Measurements from ENCODE around the gene ATPAF1.

Gene ATPAF1

DNA sequence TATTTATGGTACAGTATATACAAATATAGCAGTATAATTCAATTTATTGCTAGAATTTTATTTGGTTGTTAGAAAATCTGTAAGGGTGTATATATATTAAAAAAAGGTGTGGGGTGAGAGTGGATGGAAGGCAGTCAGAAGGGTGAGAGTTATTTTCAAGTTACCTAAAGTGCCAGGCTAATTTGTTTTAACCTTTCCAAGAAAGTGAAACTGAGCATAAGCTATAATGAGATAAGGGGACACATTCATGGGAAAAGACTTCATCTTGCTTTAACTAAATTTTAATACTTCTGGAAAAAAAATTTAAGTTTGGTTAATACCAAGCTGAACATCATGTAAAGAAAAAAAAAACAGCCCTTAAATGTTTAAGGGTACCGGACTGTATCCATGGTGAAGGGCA, 8.4 kb upstream of the ATPAF1 start (continued):
- TF ChIP-seq, protein P1, sequence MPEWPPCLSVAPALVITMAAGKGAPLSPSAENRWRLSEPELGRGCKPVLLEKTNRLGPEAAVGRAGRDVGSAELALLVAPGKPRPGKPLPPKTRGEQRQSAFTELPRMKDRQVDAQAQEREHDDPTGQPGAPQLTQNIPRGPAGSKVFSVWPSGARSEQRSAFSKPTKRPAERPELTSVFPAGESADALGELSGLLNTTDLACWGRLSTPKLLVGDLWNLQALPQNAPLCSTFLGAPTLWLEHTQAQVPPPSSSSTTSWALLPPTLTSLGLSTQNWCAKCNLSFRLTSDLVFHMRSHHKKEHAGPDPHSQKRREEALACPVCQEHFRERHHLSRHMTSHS (tag by site-specific recombination; IDR thresholded peaks at IDR 0.05) = no peak

DNA sequence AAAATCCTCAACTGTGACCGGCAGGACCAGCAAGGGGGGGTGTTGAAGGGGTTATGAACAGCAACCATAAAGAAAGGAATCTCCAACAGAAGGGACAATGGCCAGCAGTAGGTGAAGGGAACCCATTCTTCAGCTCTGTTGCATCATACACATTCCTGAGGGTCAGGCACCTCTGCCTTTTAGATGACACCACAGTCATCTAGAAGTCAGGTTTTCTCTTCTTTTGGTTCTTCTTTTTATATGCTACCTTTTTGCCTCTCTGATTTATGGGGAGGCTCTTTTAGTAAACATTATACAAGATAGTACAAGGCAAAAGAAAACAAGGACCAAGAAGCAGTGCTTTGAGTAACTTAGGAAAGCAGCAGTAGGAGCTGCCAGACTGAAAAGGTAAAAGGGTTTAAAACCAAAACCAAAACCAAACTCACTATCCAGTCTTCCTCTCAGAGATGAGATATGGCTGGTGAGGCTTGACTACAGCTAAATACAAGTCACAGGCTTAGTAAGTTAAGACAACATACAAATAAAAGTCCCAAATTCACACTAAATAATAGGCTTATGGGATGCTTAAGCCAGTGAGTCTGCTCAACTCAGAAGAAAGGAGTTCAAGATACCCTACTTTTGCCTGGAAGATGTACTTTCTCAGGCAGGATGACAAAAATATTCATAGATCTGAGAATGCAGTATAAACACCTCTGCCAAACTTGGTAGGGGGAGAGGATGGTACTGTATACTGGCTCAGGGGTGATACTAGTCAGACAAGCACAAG, 7.6 kb upstream of the ATPAF1 start:
- TF ChIP-seq, protein P2, sequence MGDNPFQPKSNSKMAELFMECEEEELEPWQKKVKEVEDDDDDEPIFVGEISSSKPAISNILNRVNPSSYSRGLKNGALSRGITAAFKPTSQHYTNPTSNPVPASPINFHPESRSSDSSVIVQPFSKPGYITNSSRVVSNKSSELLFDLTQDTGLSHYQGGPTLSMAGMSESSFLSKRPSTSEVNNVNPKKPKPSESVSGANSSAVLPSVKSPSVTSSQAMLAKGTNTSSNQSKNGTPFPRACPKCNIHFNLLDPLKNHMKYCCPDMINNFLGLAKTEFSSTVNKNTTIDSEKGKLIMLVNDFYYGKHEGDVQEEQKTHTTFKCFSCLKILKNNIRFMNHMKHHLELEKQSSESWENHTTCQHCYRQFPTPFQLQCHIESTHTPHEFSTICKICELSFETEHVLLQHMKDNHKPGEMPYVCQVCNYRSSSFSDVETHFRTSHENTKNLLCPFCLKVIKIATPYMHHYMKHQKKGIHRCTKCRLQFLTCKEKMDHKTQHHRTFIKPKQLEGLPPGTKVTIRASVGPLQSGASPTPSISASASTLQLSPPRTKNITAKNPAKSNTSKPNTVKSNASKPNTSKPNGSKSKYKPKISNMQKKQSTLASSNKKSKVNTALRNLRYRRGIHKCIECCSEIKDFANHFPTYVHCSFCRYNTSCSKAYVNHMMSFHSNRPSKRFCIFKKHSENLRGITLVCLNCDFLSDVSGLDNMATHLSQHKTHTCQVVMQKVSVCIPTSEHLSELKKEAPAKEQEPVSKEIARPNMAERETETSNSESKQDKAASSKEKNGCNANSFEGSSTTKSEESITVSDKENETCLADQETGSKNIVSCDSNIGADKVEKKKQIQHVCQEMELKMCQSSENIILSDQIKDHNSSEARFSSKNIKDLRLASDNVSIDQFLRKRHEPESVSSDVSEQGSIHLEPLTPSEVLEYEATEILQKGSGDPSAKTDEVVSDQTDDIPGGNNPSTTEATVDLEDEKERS (tag by site-specific recombination; IDR thresholded peaks at IDR 0.05) = no peak
- TF ChIP-seq, protein P3, sequence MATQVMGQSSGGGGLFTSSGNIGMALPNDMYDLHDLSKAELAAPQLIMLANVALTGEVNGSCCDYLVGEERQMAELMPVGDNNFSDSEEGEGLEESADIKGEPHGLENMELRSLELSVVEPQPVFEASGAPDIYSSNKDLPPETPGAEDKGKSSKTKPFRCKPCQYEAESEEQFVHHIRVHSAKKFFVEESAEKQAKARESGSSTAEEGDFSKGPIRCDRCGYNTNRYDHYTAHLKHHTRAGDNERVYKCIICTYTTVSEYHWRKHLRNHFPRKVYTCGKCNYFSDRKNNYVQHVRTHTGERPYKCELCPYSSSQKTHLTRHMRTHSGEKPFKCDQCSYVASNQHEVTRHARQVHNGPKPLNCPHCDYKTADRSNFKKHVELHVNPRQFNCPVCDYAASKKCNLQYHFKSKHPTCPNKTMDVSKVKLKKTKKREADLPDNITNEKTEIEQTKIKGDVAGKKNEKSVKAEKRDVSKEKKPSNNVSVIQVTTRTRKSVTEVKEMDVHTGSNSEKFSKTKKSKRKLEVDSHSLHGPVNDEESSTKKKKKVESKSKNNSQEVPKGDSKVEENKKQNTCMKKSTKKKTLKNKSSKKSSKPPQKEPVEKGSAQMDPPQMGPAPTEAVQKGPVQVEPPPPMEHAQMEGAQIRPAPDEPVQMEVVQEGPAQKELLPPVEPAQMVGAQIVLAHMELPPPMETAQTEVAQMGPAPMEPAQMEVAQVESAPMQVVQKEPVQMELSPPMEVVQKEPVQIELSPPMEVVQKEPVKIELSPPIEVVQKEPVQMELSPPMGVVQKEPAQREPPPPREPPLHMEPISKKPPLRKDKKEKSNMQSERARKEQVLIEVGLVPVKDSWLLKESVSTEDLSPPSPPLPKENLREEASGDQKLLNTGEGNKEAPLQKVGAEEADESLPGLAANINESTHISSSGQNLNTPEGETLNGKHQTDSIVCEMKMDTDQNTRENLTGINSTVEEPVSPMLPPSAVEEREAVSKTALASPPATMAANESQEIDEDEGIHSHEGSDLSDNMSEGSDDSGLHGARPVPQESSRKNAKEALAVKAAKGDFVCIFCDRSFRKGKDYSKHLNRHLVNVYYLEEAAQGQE (tag by site-specific recombination; IDR thresholded peaks at IDR 0.05) = no peak
- TF ChIP-seq ZNF549 (tag by site-specific recombination; IDR thresholded peaks at IDR 0.05) (no peak), ZNF701 (tag by site-specific recombination; IDR thresholded peaks at IDR 0.05) (no peak), ZNF747 (tag by site-specific recombination; IDR thresholded peaks at IDR 0.05) (no peak), ZNF335 (tag by site-specific recombination; conservative IDR thresholded peaks at IDR 0.05) (no peak), IKZF3 (tag by site-specific recombination; IDR thresholded peaks at IDR 0.05) (no peak), FEZF1 (tag by site-specific recombination; IDR thresholded peaks at IDR 0.05) (no peak), ZNF174 (tag by site-specific recombination; IDR thresholded peaks at IDR 0.05) (no peak), ZNF23 (tag by site-specific recombination; IDR thresholded peaks at IDR 0.05; ENCODE audit: borderline replicate concordance) (no peak), ZNF48 (tag by site-specific recombination; IDR thresholded peaks at IDR 0.05) (no peak), ZFP37 (tag by site-specific recombination; IDR thresholded peaks at IDR 0.05) (no peak), ZNF473 (tag by site-specific recombination; IDR thresholded peaks at IDR 0.05) (no peak), KLF7 (tag by site-specific recombination; IDR thresholded peaks at IDR 0.05; ENCODE audit: borderline replicate concordance) (no peak)
- TF ChIP-seq, protein P4, sequence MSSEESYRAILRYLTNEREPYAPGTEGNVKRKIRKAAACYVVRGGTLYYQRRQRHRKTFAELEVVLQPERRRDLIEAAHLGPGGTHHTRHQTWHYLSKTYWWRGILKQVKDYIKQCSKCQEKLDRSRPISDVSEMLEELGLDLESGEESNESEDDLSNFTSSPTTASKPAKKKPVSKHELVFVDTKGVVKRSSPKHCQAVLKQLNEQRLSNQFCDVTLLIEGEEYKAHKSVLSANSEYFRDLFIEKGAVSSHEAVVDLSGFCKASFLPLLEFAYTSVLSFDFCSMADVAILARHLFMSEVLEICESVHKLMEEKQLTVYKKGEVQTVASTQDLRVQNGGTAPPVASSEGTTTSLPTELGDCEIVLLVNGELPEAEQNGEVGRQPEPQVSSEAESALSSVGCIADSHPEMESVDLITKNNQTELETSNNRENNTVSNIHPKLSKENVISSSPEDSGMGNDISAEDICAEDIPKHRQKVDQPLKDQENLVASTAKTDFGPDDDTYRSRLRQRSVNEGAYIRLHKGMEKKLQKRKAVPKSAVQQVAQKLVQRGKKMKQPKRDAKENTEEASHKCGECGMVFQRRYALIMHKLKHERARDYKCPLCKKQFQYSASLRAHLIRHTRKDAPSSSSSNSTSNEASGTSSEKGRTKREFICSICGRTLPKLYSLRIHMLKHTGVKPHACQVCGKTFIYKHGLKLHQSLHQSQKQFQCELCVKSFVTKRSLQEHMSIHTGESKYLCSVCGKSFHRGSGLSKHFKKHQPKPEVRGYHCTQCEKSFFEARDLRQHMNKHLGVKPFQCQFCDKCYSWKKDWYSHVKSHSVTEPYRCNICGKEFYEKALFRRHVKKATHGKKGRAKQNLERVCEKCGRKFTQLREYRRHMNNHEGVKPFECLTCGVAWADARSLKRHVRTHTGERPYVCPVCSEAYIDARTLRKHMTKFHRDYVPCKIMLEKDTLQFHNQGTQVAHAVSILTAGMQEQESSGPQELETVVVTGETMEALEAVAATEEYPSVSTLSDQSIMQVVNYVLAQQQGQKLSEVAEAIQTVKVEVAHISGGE (tag by site-specific recombination; conservative IDR thresholded peaks at IDR 0.05; ENCODE audit: low read depth) = no peak
- TF ChIP-seq, protein P5, sequence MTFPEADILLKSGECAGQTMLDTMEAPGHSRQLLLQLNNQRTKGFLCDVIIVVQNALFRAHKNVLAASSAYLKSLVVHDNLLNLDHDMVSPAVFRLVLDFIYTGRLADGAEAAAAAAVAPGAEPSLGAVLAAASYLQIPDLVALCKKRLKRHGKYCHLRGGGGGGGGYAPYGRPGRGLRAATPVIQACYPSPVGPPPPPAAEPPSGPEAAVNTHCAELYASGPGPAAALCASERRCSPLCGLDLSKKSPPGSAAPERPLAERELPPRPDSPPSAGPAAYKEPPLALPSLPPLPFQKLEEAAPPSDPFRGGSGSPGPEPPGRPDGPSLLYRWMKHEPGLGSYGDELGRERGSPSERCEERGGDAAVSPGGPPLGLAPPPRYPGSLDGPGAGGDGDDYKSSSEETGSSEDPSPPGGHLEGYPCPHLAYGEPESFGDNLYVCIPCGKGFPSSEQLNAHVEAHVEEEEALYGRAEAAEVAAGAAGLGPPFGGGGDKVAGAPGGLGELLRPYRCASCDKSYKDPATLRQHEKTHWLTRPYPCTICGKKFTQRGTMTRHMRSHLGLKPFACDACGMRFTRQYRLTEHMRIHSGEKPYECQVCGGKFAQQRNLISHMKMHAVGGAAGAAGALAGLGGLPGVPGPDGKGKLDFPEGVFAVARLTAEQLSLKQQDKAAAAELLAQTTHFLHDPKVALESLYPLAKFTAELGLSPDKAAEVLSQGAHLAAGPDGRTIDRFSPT (tag by site-specific recombination; IDR thresholded peaks at IDR 0.05) = no peak
- no peak overlapping the region for H3K27ac ChIP-seq (ENCODE audit: extremely low read depth, low read depth, low read length)
- no peaks in the 10 kb centered on the region for H3K9me3 ChIP-seq (ENCODE audit: control insufficient read depth, insufficient read depth, low read depth, low read length)
- ChIA-PET POLR2A (no interaction called here), CTCF (interaction anchor here (0.6 to 1.9 kb wide), 4 partner anchors 49 to 548 kb away, joined by 3 to 6 read pairs (median 4); no protein-coding TSS in a partner anchor)
- H3K36me3 ChIP-seq (ENCODE audit: control insufficient read depth in 2 of 2, insufficient read depth in 1 of 2, low read length in 2 of 2) = peaks cover 16 to 72% of the 10 kb centered on the region in 2 experiments
- no peak overlapping the region for H3K4me3 ChIP-seq (ENCODE audit: low read depth, low read length)
- no peaks in the 10 kb centered on the region for H3K4me1 ChIP-seq (ENCODE audit: control insufficient read depth, insufficient read depth, low read length)

Measured in HEK293 (cell line).